HG03565 (cell line): ENCODE data around the gene DPCD.
"Not testable (repeated sequence)": the region's sequence is repeated elsewhere in the genome, so short reads cannot be mapped to it uniquely, and the experiment has no call there.

ENCODE experiments used
- ATAC-seq: cut with Tn5 transposase; IDR thresholded peaks from one replicate; pipeline ENCODE4 v1.9.1; 2021; ENCODE audit warnings: mild to moderate bottlenecking, moderate library complexity; ENCODE audit not compliant: unreplicated experiment

The DPCD gene

GRCh38 chr10:101617102-101617823 lies 29.1 kb downstream of the DPCD start:
- no peak for ATAC-seq

- ATAC-seq, result no peak
Measured at GRCh38 chr10:101617824-101618568, 29.9 kb downstream of the DPCD start.

- no peak for ATAC-seq
Measured at GRCh38 chr10:101618871-101619270, 30.8 kb downstream of the DPCD start.

- ATAC-seq, result no peak
Measured at GRCh38 chr10:101619983-101620382, 31.9 kb downstream of the DPCD start.

- ATAC-seq, result no peak
Measured at GRCh38 chr10:101623528-101623927, 35.4 kb downstream of the DPCD start.

- ATAC-seq, result no peak
Measured at GRCh38 chr10:101624526-101625102, 36.5 kb downstream of the DPCD start.

GRCh38 chr10:101625821-101626412 lies 37.8 kb downstream of the DPCD start:
- ATAC-seq, result no peak

- no peak for ATAC-seq
Measured at GRCh38 chr10:101629837-101630632, 41.9 kb downstream of the DPCD start.

- no peak for ATAC-seq
Measured at GRCh38 chr10:101630633-101630920, 42.5 kb downstream of the DPCD start.

- no peak for ATAC-seq
Measured at GRCh38 chr10:101631821-101632475, 43.8 kb downstream of the DPCD start.

GRCh38 chr10:101633510-101633909 lies 45.4 kb downstream of the DPCD start:
- ATAC-seq, result not testable (repeated sequence)

GRCh38 chr10:101639141-101639900 lies 51.2 kb downstream of the DPCD start:
- ATAC-seq, result no peak

GRCh38 chr10:101643546-101643945 lies 55.4 kb downstream of the DPCD start:
- no peak for ATAC-seq

- ATAC-seq, result no peak
Measured at GRCh38 chr10:101644002-101644401, 55.9 kb downstream of the DPCD start.

- ATAC-seq, result no peak
Measured at GRCh38 chr10:101645659-101646058, 57.5 kb downstream of the DPCD start.

GRCh38 chr10:101646364-101646763 lies 58.2 kb downstream of the DPCD start:
- no peak for ATAC-seq

- ATAC-seq, result no peak
Measured at GRCh38 chr10:101647255-101647654, 59.1 kb downstream of the DPCD start.

- ATAC-seq, result no peak
Measured at GRCh38 chr10:101649525-101650085, 61.5 kb downstream of the DPCD start.

- ATAC-seq, result no peak
Measured at GRCh38 chr10:101650863-101651262, 62.7 kb downstream of the DPCD start.
